WTC11 (cell line): ENCODE results near the gene ILDR2.

Experiments
- CREM ChIP-seq: sonication (generic); formaldehyde crosslinking; IDR thresholded peaks from 2 replicates; pipeline ENCODE4 v1.8.1; 2022; ENCODE audit warnings: mild to moderate bottlenecking, missing genetic modification reagents, moderate library complexity
- USF2 ChIP-seq: sonication (generic); formaldehyde crosslinking; IDR thresholded peaks from 2 replicates; pipeline ENCODE4 v1.8.1; 2023; ENCODE audit warnings: mild to moderate bottlenecking, missing genetic modification reagents, moderate library complexity
- TF ChIP-seq, protein P1 (sequence below): fragments of 200-600 bp; IDR thresholded peaks from 2 replicates; pipeline ENCODE4 v1.8.0; 2022; ENCODE audit warnings: antibody characterized with exemption

DNA sequence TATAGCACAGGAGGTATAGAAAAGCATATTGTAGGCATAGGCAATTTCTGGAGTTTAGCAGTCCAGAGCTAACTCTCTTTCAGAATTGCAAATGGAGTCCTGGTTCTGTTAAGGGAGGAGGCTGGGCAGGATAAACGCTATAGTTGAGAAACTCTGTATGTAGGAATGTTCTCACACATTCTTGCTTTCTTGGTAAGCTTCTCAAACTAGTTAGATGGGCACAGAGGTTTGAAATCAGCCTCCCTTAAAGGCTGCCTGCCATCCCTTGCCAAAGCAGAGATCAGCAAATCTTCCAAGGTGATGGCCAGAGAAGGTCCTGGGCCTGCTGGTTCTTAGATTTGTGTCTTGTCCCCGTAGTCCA, 56.4 kb downstream of the ILDR2 start:
- no peak for TF ChIP-seq CREM (CRISPR knock-in tag)
- no peak for TF ChIP-seq USF2
- TF ChIP-seq, protein P1, sequence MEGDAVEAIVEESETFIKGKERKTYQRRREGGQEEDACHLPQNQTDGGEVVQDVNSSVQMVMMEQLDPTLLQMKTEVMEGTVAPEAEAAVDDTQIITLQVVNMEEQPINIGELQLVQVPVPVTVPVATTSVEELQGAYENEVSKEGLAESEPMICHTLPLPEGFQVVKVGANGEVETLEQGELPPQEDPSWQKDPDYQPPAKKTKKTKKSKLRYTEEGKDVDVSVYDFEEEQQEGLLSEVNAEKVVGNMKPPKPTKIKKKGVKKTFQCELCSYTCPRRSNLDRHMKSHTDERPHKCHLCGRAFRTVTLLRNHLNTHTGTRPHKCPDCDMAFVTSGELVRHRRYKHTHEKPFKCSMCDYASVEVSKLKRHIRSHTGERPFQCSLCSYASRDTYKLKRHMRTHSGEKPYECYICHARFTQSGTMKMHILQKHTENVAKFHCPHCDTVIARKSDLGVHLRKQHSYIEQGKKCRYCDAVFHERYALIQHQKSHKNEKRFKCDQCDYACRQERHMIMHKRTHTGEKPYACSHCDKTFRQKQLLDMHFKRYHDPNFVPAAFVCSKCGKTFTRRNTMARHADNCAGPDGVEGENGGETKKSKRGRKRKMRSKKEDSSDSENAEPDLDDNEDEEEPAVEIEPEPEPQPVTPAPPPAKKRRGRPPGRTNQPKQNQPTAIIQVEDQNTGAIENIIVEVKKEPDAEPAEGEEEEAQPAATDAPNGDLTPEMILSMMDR: no peak
